ENCODE data around the gene NABP2.
"Not testable (repeated sequence)": the region's sequence is repeated elsewhere in the genome, so short reads cannot be mapped to it uniquely, and the experiment has no call there.

The NABP2 gene

GRCh38 chr12:56258068-56258819, 34.1 kb downstream of the NABP2 start, which contains the start of gene ANKRD52:
ANKRD52 (minus strand) TSS chr12:56258384; CDS start chr12:56258269, 115 bp downstream.
- TF ChIP-seq CTCF (IDR thresholded peaks at IDR 0.05; ENCODE audit: insufficient read depth, low read length, poor library complexity, severe bottlenecking): no peak
- peak within 1 kb of the TSS; percentile 84 for H3K4me3 ChIP-seq (replicated peaks; ENCODE audit: low read depth, low read length)
- peak; percentile 88 for DNase-seq (ENCODE audit: extremely low read depth, insufficient read length)

GRCh38 chr12:56258820-56259183, 34.7 kb downstream of the NABP2 start:
- no peaks in the 10 kb centered on the region for H3K27me3 ChIP-seq (replicated peaks; ENCODE audit: control insufficient read depth, insufficient read depth, low read length)
- peak overlapping the region; percentile 84 for H3K4me3 ChIP-seq (replicated peaks; ENCODE audit: low read depth, low read length)
- no peak for DNase-seq (ENCODE audit: extremely low read depth, insufficient read length)
- TF ChIP-seq CTCF (IDR thresholded peaks at IDR 0.05; ENCODE audit: insufficient read depth, low read length, poor library complexity, severe bottlenecking): no peak
- peaks cover 18% of the 10 kb centered on the region for H3K36me3 ChIP-seq (ENCODE audit: control insufficient read depth, insufficient read depth, low read length)

More at GRCh38 chr12:56258068-56258819, 34.1 kb downstream of the NABP2 start, which contains the start of gene ANKRD52:
- Histone ChIP-seq H3K27me3 (replicated peaks; ENCODE audit: control insufficient read depth, insufficient read depth, low read length) (no peaks in the 10 kb centered on the region), H3K36me3 (ENCODE audit: control insufficient read depth, insufficient read depth, low read length) (peaks cover 23% of the 10 kb centered on the region)

GRCh38 chr12:56260380-56260779, 36.2 kb downstream of the NABP2 start:
- no peak for DNase-seq (ENCODE audit: extremely low read depth, insufficient read length)
- Histone ChIP-seq H3K36me3 (ENCODE audit: control insufficient read depth, insufficient read depth, low read length) (peaks cover 7% of the 10 kb centered on the region), H3K4me3 (replicated peaks; ENCODE audit: low read depth, low read length) (no peak overlapping the region), H3K27me3 (replicated peaks; ENCODE audit: control insufficient read depth, insufficient read depth, low read length) (no peaks in the 10 kb centered on the region)
- no peak for TF ChIP-seq CTCF (IDR thresholded peaks at IDR 0.05; ENCODE audit: insufficient read depth, low read length, poor library complexity, severe bottlenecking)

GRCh38 chr12:56260921-56261320, 36.8 kb downstream of the NABP2 start:
- no peak for TF ChIP-seq CTCF (IDR thresholded peaks at IDR 0.05; ENCODE audit: insufficient read depth, low read length, poor library complexity, severe bottlenecking)
- H3K27me3 ChIP-seq (replicated peaks; ENCODE audit: control insufficient read depth, insufficient read depth, low read length): no peaks in the 10 kb centered on the region

GRCh38 chr12:56261503-56262232, 37.5 kb downstream of the NABP2 start:
- DNase-seq (ENCODE audit: extremely low read depth, insufficient read length): no peak
- no peak overlapping the region for H3K4me3 ChIP-seq (replicated peaks; ENCODE audit: low read depth, low read length)
- no peak for TF ChIP-seq CTCF (IDR thresholded peaks at IDR 0.05; ENCODE audit: insufficient read depth, low read length, poor library complexity, severe bottlenecking)
- no peaks in the 10 kb centered on the region for H3K27me3 ChIP-seq (replicated peaks; ENCODE audit: control insufficient read depth, insufficient read depth, low read length)
- no peaks in the 10 kb centered on the region; the same call in 1 of the 2 replicates for H3K36me3 ChIP-seq (ENCODE audit: control insufficient read depth, insufficient read depth, low read length)

More at GRCh38 chr12:56260921-56261320, 36.8 kb downstream of the NABP2 start:
- H3K4me3 ChIP-seq (replicated peaks; ENCODE audit: low read depth, low read length): no peak overlapping the region
- peaks cover 3% of the 10 kb centered on the region for H3K36me3 ChIP-seq (ENCODE audit: control insufficient read depth, insufficient read depth, low read length)
- DNase-seq (ENCODE audit: extremely low read depth, insufficient read length): no peak

- H3K27me3 ChIP-seq (replicated peaks; ENCODE audit: control insufficient read depth, insufficient read depth, low read length); DNase-seq (ENCODE audit: extremely low read depth, insufficient read length); H3K36me3 ChIP-seq (ENCODE audit: control insufficient read depth, insufficient read depth, low read length); H3K4me3 ChIP-seq (replicated peaks; ENCODE audit: low read depth, low read length): not testable (repeated sequence)
Observed at GRCh38 chr12:56262955-56263354, 38.8 kb downstream of the NABP2 start.

- DNase-seq (ENCODE audit: extremely low read depth, insufficient read length): not testable (repeated sequence)
Observed at GRCh38 chr12:56266068-56266692, 42.0 kb downstream of the NABP2 start.

More at GRCh38 chr12:56266068-56266692, 42.0 kb downstream of the NABP2 start:
- peak overlapping the region; percentile 76 for H3K4me3 ChIP-seq (replicated peaks; ENCODE audit: low read depth, low read length)
- H3K36me3 ChIP-seq (ENCODE audit: control insufficient read depth, insufficient read depth, low read length); H3K27me3 ChIP-seq (replicated peaks; ENCODE audit: control insufficient read depth, insufficient read depth, low read length): not testable (repeated sequence)

Data from GM06990 (cell line).